HG03469 (cell line): Measurements from ENCODE around the gene PLEKHM2.

Source experiments
- ATAC-seq: cut with Tn5 transposase; IDR thresholded peaks from one replicate; pipeline ENCODE4 v1.9.1; 2021; ENCODE audit warnings: mild to moderate bottlenecking, moderate library complexity, moderate number of reproducible peaks; ENCODE audit not compliant: unreplicated experiment

Gene PLEKHM2

DNA sequence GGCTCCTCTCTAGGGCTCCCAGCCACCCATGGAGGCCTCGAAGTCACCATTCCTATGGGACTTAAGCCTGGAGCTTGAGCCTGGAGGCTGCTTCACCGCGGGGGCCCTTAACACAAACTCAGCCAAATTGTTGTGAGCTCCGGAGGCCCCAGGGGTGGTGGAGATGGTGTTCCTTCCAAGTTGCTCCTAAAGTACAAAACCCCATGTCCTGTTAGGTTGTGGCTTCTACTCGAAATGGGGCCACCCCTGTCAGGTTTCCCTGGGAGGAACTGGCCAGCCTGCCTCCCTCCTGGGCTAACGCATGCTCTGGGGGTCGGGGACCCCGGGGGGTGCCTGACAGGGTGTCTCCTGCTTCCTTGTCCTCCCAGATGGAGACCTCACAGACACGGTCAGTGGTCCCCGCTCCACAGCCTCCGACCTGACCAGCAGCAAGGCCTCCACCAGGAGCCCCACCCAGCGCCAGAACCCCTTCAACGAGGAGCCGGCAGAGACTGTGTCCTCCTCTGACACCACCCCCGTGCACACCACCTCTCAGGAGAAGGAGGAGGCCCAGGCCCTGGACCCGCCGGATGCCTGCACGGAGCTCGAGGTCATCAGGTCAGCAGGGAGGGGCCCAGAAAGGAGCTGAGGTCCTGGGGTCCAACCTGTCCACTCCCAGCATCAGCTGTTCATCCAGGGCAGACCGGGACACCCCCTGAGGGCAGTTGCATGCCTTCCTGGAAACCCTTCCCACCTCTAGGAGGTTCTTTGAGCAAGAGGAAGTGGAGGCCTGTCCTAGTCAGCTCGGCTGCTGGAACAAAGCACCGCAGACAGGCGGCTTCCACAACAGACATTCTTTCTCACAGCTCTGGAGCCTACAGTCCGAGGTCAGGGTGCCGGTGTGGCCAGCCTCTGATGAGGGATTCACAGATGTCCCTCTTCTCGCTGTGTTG lies 41.1 kb downstream of the PLEKHM2 start:
- no peak for ATAC-seq

DNA sequence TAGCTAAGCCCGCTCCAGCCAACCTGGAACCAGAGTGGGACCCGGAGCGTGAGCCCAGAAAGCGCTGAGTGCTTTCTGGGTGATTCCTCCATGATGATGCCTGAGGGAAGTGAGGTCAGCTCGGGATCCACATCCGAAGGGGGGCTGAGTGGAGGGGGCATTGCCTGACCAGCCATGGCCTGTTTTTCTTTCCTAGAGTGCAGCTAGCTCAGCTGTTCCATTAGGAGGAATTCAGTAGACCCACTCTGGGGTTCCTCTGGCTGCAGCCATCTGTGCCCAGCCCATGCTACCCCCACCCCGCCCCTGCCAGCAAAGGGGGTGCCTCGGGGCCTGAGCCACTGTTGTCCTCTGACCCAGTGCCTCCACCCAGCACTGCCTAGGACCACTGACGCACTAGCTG lies 42.4 kb downstream of the PLEKHM2 start:
- ATAC-seq, result no peak

DNA sequence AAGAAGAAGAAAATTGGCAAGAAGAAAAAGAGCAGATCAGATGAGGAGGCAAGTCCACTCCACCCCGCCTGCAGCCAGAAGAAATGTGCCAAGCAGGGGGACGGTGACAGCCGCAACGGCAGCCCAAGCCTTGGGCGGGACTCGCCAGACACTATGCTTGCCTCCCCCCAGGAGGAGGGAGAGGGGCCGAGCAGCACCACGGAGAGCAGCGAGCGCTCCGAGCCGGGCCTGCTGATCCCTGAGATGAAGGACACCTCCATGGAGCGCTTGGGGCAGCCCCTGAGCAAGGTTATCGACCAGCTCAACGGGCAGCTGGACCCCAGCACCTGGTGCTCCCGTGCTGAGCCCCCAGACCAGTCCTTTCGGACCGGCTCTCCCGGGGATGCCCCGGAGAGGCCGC lies 42.9 kb downstream of the PLEKHM2 start:
- no peak for ATAC-seq

DNA sequence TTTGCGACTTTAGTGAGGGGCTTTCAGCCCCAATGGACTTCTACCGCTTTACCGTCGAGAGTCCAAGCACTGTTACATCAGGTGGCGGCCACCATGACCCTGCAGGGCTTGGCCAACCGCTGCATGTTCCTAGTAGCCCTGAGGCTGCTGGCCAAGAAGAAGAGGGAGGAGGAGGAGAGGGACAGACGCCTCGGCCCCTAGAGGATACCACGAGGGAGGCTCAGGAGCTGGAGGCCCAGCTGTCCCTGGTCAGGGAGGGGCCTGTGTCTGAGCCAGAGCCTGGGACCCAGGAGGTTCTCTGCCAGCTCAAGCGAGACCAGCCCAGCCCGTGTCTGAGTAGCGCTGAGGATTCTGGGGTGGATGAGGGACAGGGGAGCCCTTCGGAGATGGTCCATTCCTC lies 43.3 kb downstream of the PLEKHM2 start:
- ATAC-seq, result no peak

DNA sequence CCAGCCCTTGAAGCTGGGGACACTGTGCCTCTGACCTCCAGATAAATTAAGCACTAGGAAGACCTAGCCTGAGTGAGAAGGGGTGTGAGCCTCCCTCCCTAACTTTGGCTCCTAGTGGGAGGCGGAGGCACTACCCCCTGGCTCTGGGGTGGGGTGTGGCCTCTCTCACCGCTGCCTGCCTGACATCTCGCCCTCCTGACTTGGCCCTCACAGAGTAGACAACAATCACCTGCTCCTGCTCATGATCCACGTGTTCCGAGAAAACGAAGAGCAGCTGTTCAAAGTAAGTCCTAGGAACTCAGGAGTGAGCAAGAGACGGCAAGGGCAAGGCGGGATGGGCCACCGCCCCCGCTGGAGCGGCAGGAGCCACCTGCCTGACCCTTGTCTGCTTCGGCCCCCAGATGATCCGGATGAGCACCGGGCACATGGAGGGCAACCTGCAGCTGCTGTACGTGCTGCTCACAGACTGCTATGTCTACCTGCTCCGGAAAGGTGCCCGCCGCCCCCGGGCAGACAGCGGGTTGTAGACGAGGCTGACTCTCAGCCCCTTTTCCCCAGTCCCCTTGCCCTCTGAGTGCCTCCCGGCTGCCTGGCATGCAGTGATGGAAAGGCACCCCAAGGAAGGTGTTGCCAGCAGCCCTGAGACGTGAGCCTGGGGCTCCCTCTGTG lies 43.9 kb downstream of the PLEKHM2 start:
- ATAC-seq, result no peak

DNA sequence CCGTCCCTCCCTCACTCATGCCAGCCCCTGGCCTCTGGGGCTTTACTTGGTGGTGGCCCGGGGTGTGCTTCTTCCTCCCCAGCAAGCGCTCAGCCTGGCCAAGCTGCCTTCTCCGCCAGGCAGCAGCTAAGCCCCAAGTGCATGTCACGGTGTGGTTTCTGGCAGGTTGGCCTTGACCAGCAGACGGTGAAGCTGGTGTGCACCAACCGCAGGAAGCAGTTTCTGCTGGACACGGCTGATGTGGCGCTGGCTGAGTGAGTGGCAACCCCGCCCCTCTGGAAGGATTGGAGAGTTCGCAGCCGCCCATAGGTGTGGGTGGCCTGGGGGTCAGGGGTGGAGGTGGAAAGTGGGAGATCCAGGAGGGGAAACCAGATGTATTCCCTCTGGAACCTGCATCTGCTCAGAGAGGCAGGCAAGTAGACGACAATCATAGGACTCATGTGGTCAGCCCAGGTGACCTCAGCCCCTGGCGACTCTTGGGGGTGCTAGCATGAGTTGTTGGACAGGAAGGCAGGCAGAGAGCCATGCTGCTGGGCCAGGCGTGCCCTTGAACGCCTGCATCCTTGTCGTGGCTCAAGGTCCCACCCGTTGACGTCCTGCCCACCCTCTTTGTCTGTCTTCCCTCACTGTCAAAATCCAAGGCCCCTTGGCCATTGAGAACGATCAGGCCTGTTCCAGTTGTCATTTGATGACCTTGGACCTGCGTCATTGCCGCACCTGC lies 45.0 kb downstream of the PLEKHM2 start:
- ATAC-seq, result no peak

DNA sequence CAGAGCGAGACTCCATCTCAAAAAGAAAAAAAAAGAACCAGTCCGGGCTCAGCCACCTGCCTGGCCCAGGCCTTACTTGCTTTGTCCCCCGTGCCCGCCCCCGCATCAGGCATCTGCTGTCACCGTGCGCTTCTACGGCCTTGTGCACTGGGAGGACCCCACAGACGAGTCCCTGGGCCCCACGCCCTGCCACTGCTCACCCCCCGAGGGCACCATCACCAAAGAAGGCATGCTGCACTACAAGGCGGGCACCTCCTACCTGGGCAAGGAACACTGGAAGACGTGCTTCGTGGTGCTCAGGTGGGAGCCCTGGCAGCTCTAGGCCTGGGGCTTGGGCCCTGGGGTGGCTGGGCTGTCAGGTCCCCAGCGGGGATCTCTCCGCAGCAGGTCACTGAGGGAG lies 46.3 kb downstream of the PLEKHM2 start:
- ATAC-seq, result no peak

DNA sequence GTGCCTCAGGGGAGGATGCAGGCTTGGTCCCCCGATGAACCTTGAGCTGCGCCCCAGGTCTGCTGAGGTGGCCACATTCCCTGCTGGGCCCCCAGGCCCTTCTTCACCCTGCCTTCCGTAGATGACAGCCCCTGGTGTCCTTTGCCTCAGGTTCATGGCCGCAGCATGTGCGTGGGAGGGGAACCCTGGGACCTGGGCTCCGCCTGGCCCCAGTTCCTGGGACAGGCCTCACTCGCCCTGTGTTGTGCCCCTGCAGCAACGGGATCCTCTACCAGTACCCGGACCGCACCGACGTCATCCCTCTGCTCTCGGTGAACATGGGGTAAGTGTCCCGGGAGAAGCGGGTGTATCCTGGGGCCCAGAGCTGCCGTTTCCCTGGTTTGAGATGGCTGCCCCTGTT lies 46.8 kb downstream of the PLEKHM2 start:
- no peak for ATAC-seq

DNA sequence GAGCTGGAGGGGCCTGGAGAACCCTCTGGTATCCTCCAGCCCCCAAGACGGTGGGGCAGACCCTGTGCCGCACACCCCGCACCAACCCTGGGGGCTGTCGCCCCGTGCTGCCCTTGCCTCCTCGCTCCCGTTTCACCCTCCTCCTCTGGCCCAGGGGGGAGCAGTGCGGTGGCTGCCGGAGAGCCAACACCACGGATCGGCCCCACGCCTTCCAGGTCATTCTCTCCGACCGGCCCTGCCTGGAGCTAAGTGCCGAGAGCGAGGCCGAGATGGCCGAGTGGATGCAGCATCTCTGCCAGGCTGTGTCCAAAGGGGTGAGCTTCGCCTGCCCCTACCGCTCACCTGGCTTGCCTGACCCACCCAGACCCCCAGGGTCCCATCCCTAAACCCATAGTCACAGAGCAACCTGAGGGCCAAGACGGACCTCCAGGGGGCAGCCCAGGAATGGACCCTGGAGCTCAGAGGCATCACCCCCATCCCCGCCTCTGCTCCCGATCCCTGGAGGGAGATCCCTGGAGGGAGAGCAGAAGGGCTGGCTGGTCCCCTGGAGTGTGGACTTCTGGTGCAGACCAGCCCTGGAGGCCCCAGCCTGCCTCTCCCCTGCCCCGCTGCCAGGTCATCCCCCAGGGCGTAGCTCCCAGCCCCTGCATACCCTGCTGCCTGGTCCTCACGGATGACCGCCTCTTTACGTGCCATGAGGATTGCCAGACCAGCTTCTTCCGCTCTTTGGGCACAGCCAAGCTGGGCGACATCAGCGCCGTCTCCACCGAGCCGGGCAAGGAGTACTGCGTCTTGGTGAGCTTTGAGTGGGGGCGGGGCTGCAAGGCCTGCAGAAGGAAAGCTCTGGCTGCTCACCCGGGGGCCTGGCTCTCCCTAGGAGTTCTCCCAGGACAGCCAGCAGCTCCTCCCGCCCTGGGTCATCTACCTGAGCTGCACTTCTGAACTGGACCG lies 47.9 kb downstream of the PLEKHM2 start:
- ATAC-seq, result no peak

DNA sequence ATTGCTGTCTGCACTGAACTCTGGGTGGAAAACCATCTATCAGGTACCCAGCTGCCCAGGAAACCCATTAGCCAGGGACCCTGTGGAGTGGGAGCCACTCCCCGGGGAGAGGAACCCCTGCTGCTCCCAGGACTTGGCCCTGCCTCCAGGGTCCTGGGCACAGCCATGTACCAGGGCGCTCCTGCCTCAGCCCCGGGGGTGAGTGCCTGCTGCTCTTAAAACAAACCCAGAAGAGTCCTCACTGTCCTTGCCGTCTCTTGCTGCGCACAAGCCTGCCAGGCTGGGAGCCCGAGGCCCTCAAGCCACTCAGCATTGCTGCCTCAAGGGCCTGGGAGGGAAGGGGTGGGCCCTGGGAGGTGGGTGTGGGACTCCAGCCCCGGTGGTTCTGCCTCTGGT lies 48.6 kb downstream of the PLEKHM2 start:
- no peak for ATAC-seq

DNA sequence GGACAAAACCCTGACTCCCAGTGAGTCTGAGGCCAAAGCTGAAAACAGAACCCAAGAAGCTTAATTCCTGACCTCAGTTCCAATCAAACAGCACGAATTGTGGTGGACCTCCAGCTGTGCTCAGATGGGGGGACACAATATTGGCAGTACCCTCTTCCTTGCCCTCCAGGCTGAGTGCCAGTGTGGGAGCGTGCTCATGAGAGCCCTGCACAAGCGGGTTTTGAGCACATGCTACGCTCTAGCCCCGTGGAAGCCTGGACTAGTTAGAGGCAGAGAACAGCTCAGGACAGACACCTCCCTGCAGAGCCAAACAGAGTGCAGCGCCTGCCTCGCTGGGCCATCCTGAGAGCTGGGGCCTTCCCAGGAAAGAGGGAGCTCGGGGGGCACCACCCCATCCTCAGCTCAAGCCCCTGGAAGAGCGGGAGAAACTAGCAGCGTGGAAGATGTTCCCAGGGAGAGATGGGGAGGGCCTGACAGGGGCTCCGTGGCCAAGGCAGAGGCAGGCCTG lies 49.2 kb downstream of the PLEKHM2 start:
- no peak for ATAC-seq

DNA sequence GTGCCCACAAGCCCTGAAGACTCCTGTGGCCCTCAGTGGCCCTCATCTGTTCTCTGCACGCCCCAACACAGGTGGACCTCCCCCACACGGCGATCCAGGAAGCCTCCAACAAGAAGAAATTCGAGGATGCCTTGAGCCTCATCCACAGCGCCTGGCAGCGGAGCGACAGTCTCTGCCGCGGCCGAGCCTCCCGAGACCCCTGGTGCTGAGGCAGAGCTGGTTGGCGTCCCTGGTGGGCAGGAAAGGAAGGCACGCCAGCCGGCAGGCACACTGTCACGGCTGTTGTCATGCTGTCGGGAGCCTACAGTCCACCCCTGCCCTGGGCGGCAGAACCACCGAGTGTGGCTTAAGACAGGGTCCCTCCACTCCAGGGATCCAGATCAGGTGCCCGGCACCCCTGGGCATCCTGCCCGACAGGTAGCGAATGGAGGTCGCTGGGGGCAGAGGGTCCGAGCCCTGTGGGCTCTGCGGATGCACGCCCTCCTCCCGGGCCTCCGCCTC lies 49.7 kb downstream of the PLEKHM2 start:
- ATAC-seq, result no peak

DNA sequence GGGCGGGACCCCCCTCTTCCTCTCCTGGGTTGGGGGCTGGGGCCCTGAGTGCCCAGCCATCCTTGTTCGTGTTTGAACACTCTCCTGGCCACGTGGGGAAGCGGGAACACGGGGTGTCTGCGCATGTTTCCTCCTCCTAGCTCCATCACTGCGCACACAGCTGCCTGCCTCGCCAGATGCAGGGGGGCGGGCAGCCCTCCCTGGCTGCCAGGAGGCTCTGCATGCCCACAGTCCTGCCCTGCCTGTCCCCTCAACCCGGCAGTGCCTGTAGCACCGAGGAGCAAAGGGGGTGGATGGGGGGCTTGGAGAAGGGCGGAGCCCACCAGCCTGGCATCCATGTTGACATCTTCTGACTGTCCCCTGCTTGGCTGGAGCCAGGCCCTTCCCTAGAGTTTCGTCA lies 50.2 kb downstream of the PLEKHM2 start:
- no peak for ATAC-seq

DNA sequence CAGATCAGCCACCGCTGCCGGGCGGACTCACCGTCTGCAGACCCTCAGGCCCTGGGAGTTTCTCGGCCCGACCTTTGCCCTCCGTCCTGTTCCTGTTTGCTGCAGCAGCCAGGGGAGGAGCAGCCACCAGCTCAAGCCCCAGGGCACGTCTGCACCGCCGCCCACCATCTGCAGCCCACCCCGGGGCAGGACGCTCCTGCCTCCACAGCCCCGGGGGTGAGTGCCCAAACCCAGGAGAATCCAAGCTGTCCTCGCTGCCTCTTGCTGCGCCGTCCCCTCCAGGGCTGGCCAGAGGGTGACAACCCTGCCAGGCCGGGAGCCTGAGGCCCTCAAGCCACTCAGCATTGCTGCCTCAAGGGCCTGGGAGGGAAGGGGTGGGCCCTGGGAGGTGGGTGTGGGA lies 50.8 kb downstream of the PLEKHM2 start:
- no peak for ATAC-seq

DNA sequence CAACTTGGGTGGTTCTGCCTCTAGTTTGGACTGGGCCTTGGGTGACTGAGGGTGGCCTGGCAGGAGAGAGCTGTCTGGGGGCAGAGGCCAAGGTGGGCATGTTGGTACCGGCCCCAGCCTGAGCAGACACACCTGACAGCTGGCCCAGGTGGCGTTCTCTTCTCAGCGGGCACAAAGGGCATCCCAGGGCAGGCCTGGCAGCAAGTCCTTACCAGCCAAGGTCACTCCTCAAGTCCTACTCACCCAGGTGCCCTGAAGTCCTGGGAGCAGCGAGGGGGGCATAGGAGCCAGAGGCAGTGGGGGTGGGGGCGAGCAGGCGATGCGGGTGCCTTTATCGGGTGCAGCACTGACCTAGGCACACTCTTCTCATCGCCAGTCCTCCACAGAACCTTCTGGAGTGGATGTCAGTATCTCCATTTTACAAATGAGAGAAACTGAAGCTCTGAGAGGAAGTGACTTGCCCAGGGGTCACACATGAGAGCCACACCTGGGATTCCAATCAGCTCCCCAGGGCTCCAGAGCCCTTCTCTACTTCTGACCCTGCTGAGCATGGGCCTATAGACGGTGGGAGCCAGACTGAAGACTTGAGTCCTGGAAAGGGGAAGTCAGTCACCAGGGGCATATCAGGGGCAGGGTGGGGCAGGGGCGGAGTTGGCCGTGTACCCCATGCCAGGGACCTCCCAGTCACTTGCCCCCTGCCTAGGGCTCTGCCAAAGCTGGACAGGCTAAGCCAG lies 51.4 kb downstream of the PLEKHM2 start:
- ATAC-seq, result no peak

DNA sequence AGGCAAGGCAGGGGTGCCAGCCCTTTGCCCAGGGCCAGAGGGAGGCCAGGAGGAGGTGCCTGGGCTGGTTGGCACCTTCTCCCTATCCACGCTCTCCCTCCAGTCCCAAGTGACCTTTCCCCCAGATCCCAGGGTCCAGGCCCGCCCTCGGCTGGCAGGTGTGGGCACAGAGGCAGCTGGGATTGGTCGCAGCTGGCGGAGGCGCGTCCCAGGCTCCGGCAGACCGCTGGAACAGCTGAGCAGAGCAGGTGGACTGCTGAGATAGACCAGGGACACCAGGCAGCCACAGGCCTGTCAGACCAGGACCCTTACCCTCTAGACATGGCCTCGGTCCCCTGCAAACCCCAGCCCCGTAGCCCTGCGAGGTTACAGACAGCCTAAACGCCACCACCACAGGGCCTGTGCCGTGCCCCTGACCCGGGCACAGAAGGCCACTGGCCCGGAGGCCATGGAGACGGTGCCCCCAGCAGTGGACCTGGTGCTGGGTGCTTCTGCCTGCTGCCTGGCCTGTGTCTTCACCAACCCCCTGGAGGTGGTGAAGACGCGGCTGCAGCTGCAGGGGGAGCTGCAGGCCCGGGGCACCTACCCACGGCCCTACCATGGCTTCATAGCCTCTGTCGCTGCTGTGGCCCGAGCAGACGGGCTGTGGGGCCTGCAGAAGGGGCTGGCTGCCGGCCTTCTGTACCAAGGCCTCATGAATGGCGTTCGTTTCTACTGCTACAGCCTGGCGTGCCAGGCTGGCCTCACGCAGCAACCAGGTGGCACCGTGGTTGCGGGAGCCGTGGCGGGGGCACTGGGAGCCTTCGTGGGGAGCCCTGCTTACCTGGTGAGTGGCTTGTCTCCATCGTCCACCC lies 52.1 kb downstream of the PLEKHM2 start, which contains the start of gene SLC25A34:
Gene SLC25A34 (plus strand): TSS at position 221 of the 854 bp plus-strand sequence. CDS start 228 bp downstream, at position 449.
- ATAC-seq, result no peak

DNA sequence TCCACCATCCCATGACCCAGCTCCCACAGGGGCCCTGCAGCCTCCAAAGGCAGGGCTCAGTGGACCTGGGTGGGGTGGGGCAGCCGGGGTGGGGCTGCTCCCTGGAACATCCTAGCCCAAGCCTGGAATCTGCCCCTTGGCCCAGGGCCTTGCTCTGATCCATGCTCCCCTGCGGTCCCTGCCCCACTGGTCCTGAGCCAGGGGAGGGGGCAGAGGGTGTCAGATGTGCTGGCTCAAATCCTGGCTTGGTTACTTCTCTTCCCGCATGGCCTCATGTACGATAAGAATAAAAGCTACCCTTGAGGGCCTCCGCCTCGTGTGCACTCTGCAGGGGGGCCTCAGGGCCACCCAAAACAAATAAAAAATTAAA lies 52.8 kb downstream of the PLEKHM2 start:
- ATAC-seq, result no peak
